UCSD-AML1 (cell line): ENCODE data around the gene NCKAP1.
"Not testable (repeated sequence)": the region's sequence is repeated elsewhere in the genome, so short reads cannot be mapped to it uniquely, and the experiment has no call there.

Source experiments
- DNase-seq: peaks from one replicate; lab custom pipeline; 2025; ENCODE audit not compliant: unreplicated experiment; lab: John Stamatoyannopoulos, UW

Gene NCKAP1

GRCh38 chr2:182913064-182913463 is 125.2 kb downstream of the NCKAP1 start:
- DNase-seq = no peak

GRCh38 chr2:182912518-182912915 is 125.7 kb downstream of the NCKAP1 start:
- no peak for DNase-seq

- DNase-seq = no peak
Measured at GRCh38 chr2:182911813-182912517, 126.3 kb downstream of the NCKAP1 start.

DNA sequence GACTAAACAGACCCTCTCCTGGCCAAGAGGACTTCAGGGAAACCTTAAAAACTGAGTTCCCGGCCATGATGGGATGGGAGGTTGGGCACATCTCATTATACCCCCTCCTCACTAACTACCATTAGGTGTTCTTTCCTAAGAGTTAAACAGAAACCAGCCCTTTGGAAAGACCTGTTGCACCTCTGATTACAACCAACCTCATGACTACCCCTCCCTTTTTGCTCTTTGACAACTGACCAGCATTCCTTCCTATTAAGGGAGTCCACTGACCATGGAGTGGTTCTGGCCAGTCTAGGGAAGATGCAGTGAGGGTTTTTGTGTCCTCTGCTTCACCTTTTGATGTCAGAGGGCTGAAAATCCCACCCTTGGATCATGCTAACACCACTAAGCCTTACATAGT is 127.3 kb downstream of the NCKAP1 start:
- DNase-seq = no peak

- DNase-seq = no peak
Measured at GRCh38 chr2:182907081-182907830, 131.0 kb downstream of the NCKAP1 start.

DNA sequence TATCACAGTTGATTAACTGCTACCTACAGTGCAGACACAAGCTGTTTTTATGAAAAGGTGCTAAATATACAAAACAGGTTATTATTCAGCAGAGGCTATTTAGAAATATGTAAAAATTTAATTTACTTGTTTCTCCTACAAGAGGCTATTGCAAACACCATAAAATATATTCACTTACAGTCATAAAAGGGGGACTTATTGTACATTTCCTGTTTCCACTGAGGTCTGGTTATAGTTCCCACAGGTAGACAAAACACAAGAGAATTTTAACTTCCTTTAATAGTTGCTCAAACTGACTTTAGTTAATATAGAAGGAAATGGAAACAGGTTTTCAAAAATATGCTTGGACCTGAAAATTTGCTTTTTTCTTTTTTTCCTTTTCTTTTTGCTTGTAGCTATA is 131.8 kb downstream of the NCKAP1 start:
- DNase-seq = no peak

DNA sequence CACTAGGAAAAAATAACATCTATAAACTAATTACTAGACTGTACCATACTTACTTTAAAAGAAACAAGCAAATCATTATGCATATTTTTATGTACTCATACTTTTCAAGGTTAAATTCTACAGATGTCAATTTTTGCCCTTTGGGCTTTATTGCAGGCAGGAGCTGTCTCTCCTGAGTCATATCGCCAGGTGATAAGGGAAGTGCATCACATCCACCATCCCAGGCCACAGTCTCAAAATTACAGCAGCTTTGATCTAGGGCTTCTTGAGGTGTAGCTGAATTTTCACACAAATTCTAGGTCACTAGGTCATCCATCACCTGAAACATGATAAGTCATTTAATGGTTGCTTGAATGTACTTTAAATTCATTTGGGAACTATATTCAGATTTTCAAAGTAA is 133.4 kb downstream of the NCKAP1 start:
- no peak for DNase-seq

GRCh38 chr2:182903566-182903965 is 134.7 kb downstream of the NCKAP1 start:
- no peak for DNase-seq

- DNase-seq = no peak
Measured at GRCh38 chr2:182901748-182902147, 136.5 kb downstream of the NCKAP1 start.

DNA sequence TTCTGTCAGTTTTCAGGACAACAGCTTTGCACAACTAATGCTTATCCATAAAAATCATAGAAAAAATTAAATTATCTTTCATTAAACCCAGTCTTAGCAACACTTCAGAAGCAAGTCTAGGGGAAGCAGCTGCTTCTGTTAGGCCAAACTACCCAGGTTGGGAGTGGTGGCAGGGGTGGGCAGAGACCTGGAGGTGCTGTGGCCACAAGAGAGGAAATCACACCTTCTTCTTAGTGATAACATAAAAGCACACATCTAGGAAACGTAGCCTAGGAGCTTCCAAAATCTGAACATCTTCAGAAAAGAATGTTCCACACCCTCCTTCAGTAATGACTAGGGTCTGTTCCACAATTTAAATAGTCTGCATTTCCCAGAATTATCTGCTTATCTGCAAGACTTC is 139.5 kb downstream of the NCKAP1 start:
- DNase-seq = no peak

DNA sequence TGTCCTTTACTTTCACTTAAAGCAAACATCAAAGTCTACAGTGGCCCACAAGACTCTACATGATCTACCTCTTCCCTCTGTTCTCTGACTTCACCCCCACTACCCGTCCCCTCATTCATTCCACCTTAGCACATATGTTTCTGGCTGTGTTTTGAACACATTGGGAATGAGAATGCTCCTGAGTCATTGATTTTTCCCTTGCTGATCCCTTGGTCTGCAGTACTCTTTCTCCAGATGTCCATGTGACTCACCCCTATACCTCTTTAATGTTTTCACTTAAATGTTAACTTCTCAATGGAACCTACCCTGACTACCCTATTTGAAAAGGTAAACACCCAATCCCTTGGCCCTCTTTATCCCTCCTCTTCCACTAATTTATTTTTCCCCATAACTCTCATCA is 141.1 kb downstream of the NCKAP1 start:
- DNase-seq = no peak

GRCh38 chr2:182895798-182896197 is 142.5 kb downstream of the NCKAP1 start:
- DNase-seq = no peak

DNA sequence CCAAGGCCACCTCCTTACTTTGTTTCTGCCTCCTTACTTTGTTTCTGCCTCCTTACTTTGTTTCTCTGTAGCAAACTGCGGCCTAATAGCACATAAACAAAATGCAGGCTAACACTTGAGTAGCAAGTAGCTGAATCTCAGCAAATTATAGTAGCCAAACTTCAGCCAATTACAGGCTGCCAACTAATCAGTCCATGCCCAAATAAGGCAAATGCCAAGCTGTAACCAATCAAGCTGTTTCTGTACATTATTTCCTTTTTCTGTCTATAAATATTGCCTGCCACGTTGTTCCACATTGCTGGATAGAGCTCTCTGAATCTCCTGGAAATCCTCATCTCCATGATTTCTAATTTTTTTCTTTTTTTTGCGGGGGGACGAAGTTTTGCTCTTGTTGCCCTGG is 143.1 kb downstream of the NCKAP1 start:
- no peak for DNase-seq

GRCh38 chr2:182894174-182894573 is 144.1 kb downstream of the NCKAP1 start:
- no peak for DNase-seq

- DNase-seq = no peak
Measured at GRCh38 chr2:182893666-182894065, 144.6 kb downstream of the NCKAP1 start.

- DNase-seq = not testable (repeated sequence)
Measured at GRCh38 chr2:182893035-182893434, 145.2 kb downstream of the NCKAP1 start.

DNA sequence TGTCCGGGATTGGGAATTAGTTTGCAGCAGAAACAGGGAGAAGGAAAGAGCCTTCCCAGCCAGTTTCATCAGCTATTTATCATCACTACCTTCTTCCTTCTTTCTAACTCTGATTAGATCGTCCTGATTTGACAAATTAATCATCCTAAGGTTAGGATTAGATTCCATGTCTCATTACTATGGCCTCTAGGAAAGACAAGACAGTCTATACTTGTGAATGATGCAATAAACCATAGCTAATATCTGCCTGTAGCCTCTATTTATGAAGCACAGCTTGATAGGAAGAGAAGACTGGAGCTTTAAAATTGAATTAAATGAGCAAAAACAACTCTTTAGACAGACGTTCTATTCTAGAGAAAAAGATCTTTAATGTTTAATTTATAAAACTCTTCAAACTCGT is 146.6 kb downstream of the NCKAP1 start:
- no peak for DNase-seq

DNA sequence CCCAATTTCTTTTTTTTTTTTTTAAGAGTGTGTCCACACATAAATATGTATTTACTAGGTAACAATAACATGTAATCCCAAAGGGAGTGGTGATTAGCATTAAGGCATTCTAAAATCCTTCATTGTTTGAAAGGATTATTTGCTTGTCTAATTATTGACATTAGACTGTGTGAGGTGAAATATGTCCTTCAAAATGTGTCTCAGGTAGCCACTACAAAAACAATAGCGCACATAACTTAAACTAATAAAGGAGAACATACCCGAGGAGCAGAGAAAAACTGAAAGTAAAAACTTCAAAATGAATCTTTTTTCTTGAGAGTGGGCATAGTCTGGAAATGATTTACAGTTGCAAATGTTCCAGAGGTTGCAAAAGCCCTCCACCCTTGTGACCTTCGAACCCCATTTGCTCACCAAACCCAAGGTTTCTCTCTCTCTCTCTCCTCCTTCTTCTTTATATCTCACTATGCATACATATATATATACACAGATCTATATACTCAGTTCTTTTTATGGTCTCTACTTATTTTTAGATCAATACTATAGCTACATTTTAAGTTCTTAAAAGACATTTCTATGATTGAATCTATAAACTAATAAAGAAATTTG is 147.4 kb downstream of the NCKAP1 start:
- DNase-seq = no peak

GRCh38 chr2:182890305-182890704 is 148.0 kb downstream of the NCKAP1 start:
- DNase-seq = no peak

DNA sequence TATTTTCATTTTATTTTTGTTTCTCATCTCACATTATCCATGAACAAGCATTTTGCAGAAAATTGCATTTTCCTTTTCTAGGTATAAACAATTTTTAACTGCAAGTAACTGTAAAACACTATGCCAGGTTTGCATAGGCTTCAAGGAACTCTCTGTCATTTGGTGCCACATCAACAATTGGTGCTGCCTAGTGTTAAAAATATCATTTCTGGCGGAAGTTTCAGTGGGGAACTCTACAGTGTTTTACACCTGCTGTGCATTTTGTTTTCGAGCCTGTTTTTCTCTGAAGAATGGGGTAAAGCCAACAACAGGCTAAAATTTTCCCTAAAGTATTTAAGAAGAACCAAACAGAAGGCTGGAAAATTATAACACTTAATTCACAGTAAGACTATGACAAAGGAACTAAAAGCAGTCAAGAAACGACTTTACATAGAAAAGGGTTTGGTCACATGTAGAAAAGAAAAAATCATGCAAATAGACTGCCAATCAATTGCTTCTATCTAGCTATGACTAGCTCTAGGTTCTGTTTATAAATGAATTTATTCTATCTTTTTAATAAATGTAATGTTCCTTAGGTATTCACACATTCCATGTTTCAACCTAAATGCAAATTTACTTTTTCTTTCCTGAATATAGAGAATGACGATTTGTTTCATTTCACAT is 150.4 kb downstream of the NCKAP1 start:
- DNase-seq = no peak

- DNase-seq = no peak
Measured at GRCh38 chr2:182887093-182887492, 151.2 kb downstream of the NCKAP1 start.

- DNase-seq = no peak
Measured at GRCh38 chr2:182885771-182886170, 152.5 kb downstream of the NCKAP1 start.
